Stimulated activated naive B cell treated with anti-CD40 and anti-IgM and Interleukin-4, amounts not matched to agents 10 μg/mL and 1 μg/mL and 100 μg/mL, for 72 hours (primary cell): ENCODE results near the gene MTRF1L.
A peak's percentile ranks its signal among the peaks of the same experiment; 100 is the strongest.
"Not testable (repeated sequence)": the region's sequence is repeated elsewhere in the genome, so short reads cannot be mapped to it uniquely, and the experiment has no call there.

ENCODE experiments used
- ATAC-seq, 2 donors: fragments of 150-1000 bp; cut with Tn5 transposase; replicated peaks; 2 replicates each; pipeline ENCODE4 v1.10.0; 2021; ENCODE audit warnings: moderate library complexity in 1 of 2
- DNase-seq: peaks from one replicate; pipeline ENCODE4 v3.0.0; 2021
- H3K27ac Mint-ChIP-seq: one replicate; pipeline ENCODE4 v1.8.0; 2022; ENCODE audit warnings: mild to moderate bottlenecking, mixed read lengths
- H3K27me3 Mint-ChIP-seq, 2 donors: one replicate each; pipeline ENCODE4 v1.8.0; 2022; ENCODE audit warnings: mixed read lengths in 2 of 2
- H3K36me3 Mint-ChIP-seq, 2 donors: one replicate each; pipeline ENCODE4 v1.8.0; 2022; ENCODE audit warnings: mixed read lengths in 2 of 2, mild to moderate bottlenecking in 1 of 2
- H3K4me1 Mint-ChIP-seq, 2 donors: one replicate each; pipeline ENCODE4 v1.8.0; 2022; ENCODE audit warnings: mixed read lengths in 2 of 2, mild to moderate bottlenecking in 1 of 2
- H3K4me3 Mint-ChIP-seq, 2 donors: one replicate each; pipeline ENCODE4 v1.8.0; 2022; ENCODE audit warnings: mild to moderate bottlenecking in 2 of 2, mixed read lengths in 2 of 2, moderate library complexity in 1 of 2
- H3K9me3 Mint-ChIP-seq, 2 donors: one replicate each; pipeline ENCODE4 v1.8.0; 2022; ENCODE audit warnings: mixed read lengths in 2 of 2, mild to moderate bottlenecking in 1 of 2

Gene MTRF1L

DNA sequence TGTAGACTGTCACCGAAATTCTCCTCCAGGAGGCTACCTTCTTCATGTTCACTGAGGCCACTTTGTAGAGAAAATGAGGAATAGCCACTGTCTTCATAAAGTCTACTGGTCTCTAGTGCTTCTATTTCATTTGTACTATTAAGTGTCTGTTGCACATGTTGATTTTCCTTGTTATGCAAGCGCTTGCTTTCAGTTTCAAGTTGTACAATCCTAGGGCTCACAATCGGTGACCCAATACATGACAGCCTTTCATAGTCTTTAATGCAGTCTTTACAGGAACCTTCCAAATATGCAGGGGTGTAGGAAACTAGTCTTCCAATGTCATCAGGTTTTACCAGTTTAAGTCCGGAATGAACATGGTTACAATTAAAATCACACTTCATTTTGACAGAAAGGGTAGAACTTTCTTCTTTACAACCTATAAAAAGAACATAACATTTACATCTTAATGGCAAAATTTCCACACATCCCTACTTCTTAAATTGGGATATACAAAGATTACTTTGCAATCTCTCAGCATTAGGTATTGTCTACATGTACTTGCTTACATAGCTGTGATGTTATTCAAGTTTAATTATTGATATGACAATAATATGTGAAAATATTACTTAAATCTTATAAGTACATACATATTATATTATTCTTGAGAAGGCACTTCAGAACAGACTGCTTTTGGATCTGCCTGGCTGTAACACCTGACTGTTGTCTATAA lies 27.1 kb downstream of the MTRF1L start:
- Mint-ChIP-seq H3K9me3 (peaks cover 0 to 2% of the 10 kb centered on the region in 2 donors), H3K4me3 (no peak overlapping the region), H3K27ac (no peak overlapping the region), H3K36me3 (peaks cover 19 to 36% of the 10 kb centered on the region in 2 donors), H3K4me1 (peaks cover 10 to 12% of the 10 kb centered on the region in 2 donors), H3K27me3 (no peaks in the 10 kb centered on the region)
- ATAC-seq (no peak), DNase-seq (no peak)

DNA sequence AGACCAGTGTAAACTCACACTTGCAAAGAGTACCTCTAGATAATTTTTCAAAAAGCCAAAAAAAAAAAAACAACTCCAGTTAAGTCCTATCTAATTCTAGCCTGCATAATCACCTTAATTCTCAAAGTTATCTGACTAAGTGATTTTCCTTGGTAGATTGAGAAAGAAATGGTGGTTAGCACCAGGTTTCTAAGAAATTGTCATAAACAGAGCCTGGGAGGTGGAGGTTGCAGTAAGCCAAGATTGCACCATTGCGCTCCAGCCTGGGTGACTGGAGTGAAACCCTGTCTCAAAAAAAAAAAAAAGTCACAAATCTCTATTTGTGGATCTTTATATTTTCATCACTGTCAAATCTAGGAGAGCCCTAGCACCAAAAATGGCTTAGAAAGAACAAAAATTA lies 28.6 kb downstream of the MTRF1L start:
- H3K27ac Mint-ChIP-seq: no peak overlapping the region
- ATAC-seq: no peak
- H3K27me3 Mint-ChIP-seq: no peaks in the 10 kb centered on the region
- peaks cover 32 to 40% of the 10 kb centered on the region in 2 donors for H3K36me3 Mint-ChIP-seq
- no peak for DNase-seq
- no peak overlapping the region for H3K4me3 Mint-ChIP-seq
- H3K9me3 Mint-ChIP-seq: peaks cover 6% of the 10 kb centered on the region in 2 donors
- peaks cover 7% of the 10 kb centered on the region in 2 donors for H3K4me1 Mint-ChIP-seq

DNA sequence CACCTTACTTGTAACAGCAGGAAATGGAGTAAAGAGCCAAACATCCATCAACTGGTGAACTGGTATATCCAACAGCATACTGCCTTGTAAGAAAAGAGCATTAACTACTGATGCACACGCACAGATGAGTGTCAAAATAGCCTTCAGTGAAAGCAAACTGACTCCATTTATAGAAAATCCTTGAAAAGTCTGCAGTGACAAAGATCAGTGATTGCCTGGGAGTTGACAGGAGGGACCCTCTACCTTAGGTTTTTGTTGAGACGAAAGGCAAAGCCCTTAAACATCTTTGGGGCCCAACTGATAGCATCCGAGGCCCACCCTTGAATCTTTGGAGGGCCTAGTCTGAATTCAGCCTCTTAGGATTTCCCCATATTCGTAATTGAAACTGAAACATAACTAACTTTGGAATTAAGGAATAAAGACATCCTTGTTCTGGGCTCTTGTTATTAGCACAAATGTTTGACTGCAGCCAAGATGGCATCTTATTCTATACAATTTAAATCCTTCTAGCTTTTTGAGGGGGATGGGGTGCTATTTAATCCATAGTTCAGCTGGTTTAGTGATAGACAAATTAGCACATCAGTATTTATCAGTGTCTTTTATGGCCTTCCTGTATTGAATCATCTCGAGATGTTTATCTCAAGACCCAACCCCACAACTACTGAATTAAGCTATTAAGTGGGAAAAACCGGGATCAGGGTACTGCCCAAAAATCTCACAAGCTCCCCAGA lies 32.7 kb downstream of the MTRF1L start:
- Mint-ChIP-seq H3K4me3 (no peak overlapping the region), H3K36me3 (peaks cover 24 to 38% of the 10 kb centered on the region in 2 donors), H3K4me1 (peaks cover 0 to under 1% of the 10 kb centered on the region in 2 donors), H3K27me3 (no peaks in the 10 kb centered on the region), H3K27ac (no peak overlapping the region), H3K9me3 (peaks cover 24 to 33% of the 10 kb centered on the region in 2 donors)
- no peak for ATAC-seq
- DNase-seq: no peak

DNA sequence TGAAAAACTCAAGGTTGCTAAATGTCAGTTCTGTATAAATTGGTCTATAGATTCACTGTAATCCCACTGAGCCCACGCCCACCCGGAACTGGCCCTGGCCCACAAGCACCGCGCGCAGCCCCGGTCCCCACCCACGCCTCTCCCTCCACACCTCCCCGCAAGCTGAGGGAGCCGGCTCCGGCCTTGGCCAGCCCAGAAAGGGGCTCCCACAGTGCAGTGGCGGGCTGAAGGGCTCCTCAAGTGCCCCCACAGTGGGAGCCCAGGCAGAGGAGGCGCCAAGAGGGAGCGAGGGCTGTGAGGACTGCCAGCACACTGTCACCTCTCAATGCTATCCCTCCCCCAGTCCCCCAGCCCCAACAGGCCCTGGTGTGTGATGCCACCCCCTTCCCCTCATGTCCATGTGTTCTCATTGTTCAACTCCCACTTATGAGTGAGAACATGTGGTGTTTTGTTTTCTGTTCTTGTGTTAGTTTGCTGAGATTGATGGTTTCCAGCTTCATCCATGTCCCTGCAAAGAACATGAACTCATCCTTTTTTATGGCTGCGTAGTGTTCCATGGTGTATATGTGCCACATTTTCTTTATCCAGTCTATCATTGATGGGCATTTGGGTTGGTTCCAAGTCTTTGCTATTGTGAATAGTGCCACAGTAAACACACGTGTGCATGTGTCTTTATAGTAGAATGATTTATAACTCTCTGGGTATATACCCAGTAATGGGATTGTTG lies 36.2 kb downstream of the MTRF1L start:
- DNase-seq, H3K4me1 Mint-ChIP-seq, H3K27ac Mint-ChIP-seq, H3K27me3 Mint-ChIP-seq, H3K4me3 Mint-ChIP-seq, ATAC-seq: not testable (repeated sequence)
- peaks cover 24 to 36% of the 10 kb centered on the region in 2 donors for H3K9me3 Mint-ChIP-seq
- peaks cover 20 to 26% of the 10 kb centered on the region in 2 donors for H3K36me3 Mint-ChIP-seq

DNA sequence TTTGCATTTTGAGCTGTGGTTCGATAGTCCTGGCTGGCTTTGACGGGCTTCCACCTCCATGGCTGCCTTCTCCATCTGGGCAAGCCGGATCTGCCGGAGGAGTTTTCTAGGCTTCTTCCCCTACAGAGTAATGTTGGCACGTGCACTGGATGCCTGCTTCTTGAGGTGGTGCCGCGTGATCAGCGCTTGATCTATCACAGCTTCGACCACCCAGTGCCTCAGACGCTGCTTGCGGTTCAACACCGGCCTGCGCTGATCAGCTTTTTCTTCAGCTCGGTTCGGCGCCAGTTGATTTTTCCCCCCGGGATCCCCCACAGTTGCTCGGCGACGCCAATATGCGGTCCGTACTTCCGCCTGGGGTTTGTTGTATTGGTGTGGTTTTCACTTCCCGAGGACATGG lies 43.2 kb downstream of the MTRF1L start:
- DNase-seq: no peak

DNA sequence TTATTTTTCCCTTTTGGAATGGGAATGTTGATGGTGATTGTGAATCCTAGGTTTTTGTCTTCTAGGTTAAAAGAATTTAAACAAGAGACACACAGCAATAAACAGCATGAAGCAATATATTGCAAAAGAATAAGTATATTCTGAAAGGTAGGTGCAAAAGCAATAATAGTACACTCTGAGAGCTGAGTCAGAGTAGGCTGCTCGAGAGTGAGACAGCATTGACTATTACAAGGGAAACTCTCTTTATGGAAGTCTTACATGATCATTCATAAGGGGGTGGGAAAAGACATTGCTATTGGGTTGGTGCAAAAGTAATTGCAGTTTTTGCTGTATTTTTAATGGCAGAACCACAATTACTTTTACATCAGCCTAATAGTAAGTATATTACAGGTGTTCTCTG lies 44.7 kb downstream of the MTRF1L start:
- no peak for ATAC-seq
- Mint-ChIP-seq H3K9me3 (peaks cover 1 to 3% of the 10 kb centered on the region in 2 donors), H3K27ac (no peak overlapping the region), H3K4me1 (no peaks in the 10 kb centered on the region), H3K36me3 (no peaks in the 10 kb centered on the region), H3K4me3 (no peak overlapping the region), H3K27me3 (peaks cover 13 to 33% of the 10 kb centered on the region in 2 donors)
- no peak for DNase-seq

More for the DNA sequence above, 43.2 kb downstream of the MTRF1L start:
- H3K27me3 Mint-ChIP-seq: peaks cover 13 to 33% of the 10 kb centered on the region in 2 donors
- no peak for ATAC-seq
- no peaks in the 10 kb centered on the region for H3K36me3 Mint-ChIP-seq
- H3K9me3 Mint-ChIP-seq: peaks cover 1 to 3% of the 10 kb centered on the region in 2 donors
- H3K27ac Mint-ChIP-seq: no peak overlapping the region
- H3K4me3 Mint-ChIP-seq: no peak overlapping the region
- H3K4me1 Mint-ChIP-seq: no peaks in the 10 kb centered on the region

DNA sequence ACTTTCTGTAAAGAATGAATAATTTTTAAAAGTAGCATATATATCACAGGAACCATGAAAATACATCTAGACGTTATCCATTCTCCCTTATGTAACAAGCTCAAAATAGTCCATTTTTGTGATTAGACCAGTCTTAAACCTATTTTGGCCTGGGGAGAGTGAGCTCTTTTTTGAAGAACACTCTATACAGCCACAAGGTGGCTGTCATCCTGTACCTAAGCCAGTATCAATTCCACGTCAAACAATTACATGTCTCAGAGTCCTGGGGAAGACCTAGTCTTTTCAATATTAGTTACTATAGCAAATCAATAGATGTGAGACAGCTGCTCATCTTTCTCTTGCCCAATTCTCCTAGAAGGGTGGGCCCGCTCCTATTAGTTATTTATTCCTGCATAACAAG lies 48.1 kb downstream of the MTRF1L start:
- Mint-ChIP-seq H3K27ac (no peak overlapping the region), H3K27me3 (peaks cover 20 to 23% of the 10 kb centered on the region in 2 donors), H3K4me1 (no peaks in the 10 kb centered on the region), H3K9me3 (peaks cover 0 to 1% of the 10 kb centered on the region in 2 donors), H3K4me3 (no peak overlapping the region), H3K36me3 (no peaks in the 10 kb centered on the region)
- DNase-seq: no peak
- no peak for ATAC-seq

DNA sequence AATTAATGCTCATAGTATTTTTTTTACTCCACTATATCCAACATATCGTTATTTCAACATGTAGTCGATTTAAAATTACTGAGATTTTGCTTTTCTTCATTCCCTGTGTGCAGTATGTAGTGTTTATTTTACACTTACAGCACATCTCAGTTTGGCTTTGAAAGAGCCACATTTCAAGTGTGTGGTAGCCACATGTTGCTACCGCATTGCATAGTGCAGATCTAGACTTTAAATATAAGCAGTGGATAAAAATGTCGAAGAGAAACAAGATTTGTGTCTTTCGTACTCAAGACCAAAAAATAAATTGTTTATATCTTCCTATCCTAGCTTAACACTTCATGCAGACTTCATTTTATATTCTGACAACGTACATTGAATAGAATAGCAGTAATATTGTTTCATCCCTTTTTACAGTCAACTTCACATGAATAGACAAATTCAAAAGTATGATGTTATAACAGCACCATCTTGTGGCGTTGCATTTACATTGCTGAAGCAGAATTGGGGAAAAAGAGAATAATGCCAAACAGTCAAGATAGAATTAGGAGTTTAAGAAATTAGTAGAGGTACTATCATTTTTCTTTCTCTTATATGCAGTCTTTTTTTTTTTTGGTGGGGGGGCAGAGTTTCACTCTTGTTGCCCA lies 49.5 kb downstream of the MTRF1L start:
- no peak for ATAC-seq

DNA sequence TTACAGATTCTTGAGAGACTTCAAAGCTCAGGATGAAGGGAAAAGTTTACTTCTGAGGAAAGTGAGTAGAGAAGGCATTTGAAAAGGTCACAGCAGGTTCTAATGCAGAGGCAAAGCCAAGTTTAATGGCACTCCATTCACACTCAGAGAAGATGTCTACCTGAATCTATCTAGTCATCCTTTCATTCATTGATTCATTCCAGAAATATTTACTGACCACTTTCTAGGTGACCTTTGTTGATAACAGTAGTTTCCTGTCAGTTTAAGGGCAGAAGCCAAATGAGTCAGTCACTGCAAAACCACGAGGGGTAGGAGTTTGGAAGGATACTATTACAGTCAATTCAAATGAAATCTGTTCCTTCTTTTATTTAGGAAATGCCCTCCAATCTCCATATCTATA lies 50.5 kb downstream of the MTRF1L start:
- H3K9me3 Mint-ChIP-seq: peaks cover 0 to 1% of the 10 kb centered on the region in 2 donors
- no peak overlapping the region for H3K27ac Mint-ChIP-seq
- DNase-seq: no peak
- H3K4me1 Mint-ChIP-seq: peaks cover 2 to 6% of the 10 kb centered on the region in 2 donors
- H3K4me3 Mint-ChIP-seq: no peak overlapping the region
- H3K27me3 Mint-ChIP-seq: peaks cover 24 to 25% of the 10 kb centered on the region in 2 donors
- peak; percentile 31 to 51 for ATAC-seq
- no peaks in the 10 kb centered on the region for H3K36me3 Mint-ChIP-seq

More for the DNA sequence above, 49.5 kb downstream of the MTRF1L start:
- peaks cover 2 to 5% of the 10 kb centered on the region in 2 donors for H3K4me1 Mint-ChIP-seq
- H3K4me3 Mint-ChIP-seq: no peak overlapping the region
- DNase-seq: no peak
- no peaks in the 10 kb centered on the region for H3K36me3 Mint-ChIP-seq
- H3K9me3 Mint-ChIP-seq: peaks cover 0 to 1% of the 10 kb centered on the region in 2 donors
- H3K27ac Mint-ChIP-seq: no peak overlapping the region
- peaks cover 19 to 20% of the 10 kb centered on the region in 2 donors for H3K27me3 Mint-ChIP-seq

DNA sequence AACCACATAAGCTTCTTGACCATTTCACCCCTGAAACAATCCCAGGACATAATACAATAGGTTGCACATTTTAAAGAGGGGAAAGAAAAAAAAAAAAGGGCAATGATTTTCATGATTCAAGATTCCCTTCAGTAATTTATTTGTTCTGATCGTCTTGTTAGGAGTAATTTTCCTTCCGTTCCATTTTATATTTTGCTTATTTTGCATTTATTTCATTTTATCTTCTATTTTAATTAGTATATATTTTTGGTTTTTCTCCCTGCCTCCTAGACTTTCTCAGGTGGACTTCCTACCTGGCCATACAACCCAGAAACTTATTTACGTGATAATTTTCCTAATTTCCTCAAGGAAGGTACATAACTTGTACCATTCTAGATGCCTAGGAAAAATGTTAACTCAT lies 52.3 kb downstream of the MTRF1L start:
- Mint-ChIP-seq H3K9me3 (no peaks in the 10 kb centered on the region), H3K4me3 (no peak overlapping the region), H3K4me1 (peaks cover 2 to 6% of the 10 kb centered on the region in 2 donors), H3K27ac (no peak overlapping the region), H3K27me3 (peaks cover 15 to 17% of the 10 kb centered on the region in 2 donors), H3K36me3 (no peaks in the 10 kb centered on the region)
- ATAC-seq (no peak), DNase-seq (no peak)

DNA sequence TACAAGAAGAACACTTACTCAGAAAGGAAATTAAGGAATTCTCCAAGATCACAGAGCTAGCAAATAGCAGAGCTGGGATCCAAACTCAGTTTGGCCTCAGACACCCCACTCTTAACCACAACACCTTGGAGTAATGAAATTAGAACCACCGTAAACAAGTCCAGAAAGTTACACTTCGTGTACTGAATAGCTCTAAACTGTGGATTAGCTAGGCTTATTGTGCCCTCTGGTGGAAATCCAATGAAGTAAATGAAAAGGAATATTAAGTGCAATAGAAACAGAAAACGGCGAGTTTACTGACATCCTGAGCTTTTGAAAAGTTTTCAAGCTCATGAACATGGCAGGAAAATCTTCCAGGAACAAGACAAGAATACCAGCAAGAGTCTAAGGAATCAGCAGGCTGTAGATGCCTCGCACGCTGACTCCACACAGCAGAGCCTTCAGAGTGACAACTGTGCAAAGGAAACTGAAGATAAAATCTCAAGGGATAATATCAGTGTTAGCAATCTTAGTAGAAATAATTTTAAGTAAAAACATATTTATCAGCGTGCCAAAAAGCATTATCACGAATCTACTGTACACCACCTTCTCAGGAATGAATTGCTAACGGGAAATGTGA lies 54.2 kb downstream of the MTRF1L start:
- Mint-ChIP-seq H3K4me1 (peaks cover 2 to 6% of the 10 kb centered on the region in 2 donors), H3K9me3 (no peaks in the 10 kb centered on the region), H3K36me3 (no peaks in the 10 kb centered on the region), H3K4me3 (no peak overlapping the region), H3K27ac (no peak overlapping the region), H3K27me3 (peaks cover 15 to 17% of the 10 kb centered on the region in 2 donors)
- no peak for DNase-seq
- ATAC-seq: peak; percentile 72 to 80

DNA sequence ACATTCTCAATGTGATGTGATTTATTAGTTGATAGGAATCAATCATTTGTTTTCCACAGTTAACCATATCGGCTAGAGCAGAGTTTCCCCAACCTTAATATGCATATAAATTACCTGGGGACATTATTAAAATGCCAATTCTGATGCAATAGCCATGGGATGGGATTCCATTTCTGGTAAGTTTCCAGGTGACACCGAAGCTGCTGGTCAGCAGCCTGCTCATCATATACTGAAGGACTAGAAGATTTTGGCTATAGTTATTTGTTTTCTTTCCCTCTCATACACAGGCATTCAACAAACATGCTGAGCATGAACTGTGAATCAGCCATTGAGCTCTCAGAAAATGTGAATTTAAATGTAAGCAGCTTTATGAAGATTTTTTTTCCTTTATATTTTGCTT lies 55.5 kb downstream of the MTRF1L start:
- no peak overlapping the region for H3K4me3 Mint-ChIP-seq
- H3K27ac Mint-ChIP-seq: no peak overlapping the region
- DNase-seq: no peak
- no peak for ATAC-seq
- no peaks in the 10 kb centered on the region for H3K9me3 Mint-ChIP-seq
- H3K4me1 Mint-ChIP-seq: peaks cover 2 to 6% of the 10 kb centered on the region in 2 donors
- no peaks in the 10 kb centered on the region for H3K36me3 Mint-ChIP-seq
- peaks cover 17 to 21% of the 10 kb centered on the region in 2 donors for H3K27me3 Mint-ChIP-seq

DNA sequence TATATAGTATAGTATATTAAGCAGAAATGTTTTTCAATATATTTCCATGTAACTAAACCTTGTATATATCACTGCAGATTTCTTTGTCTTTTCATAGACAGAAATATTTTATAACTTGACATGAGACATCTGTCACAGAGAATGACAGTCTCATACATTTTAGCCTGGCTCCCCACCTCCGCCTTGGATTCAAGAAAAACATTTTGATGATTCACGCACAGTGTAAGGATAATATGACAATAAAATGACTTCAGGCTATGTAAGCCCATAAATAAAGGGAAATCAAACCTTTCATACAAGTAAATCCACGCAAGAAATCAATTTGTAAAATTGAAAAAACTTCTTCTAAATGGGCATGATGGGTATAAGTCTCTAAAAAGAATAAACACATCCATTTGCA lies 56.0 kb downstream of the MTRF1L start:
- H3K4me3 Mint-ChIP-seq: no peak overlapping the region
- H3K9me3 Mint-ChIP-seq: no peaks in the 10 kb centered on the region
- no peaks in the 10 kb centered on the region for H3K36me3 Mint-ChIP-seq
- ATAC-seq: no peak
- DNase-seq: no peak
- peaks cover 2 to 6% of the 10 kb centered on the region in 2 donors for H3K4me1 Mint-ChIP-seq
- no peak overlapping the region for H3K27ac Mint-ChIP-seq
- H3K27me3 Mint-ChIP-seq: peaks cover 17 to 24% of the 10 kb centered on the region in 2 donors
